Measurements from ENCODE around the gene CFAP100.

CFAP100 gene

DNA sequence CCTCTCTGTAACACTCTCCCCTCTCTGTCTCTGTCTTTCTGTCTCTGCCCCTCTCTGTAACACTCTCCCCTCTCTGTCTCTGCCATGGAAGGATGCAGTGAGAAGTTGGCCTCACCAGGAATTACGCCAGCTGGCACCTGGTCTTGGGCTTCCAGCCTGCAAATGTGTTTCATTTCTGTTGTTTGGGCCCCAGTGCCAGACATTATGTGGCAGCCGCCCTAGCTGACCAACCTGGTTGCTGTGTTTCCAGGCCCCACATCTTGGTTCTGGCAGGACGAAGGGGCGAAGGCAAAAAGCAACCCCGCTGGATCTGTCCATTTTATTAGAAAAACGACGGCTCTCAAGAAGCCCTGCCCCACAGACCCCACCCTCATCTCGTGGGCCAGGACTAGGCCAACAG, 86.2 kb downstream of the CFAP100 start:
- no peak for DNase-seq (ENCODE audit: low read depth)

DNA sequence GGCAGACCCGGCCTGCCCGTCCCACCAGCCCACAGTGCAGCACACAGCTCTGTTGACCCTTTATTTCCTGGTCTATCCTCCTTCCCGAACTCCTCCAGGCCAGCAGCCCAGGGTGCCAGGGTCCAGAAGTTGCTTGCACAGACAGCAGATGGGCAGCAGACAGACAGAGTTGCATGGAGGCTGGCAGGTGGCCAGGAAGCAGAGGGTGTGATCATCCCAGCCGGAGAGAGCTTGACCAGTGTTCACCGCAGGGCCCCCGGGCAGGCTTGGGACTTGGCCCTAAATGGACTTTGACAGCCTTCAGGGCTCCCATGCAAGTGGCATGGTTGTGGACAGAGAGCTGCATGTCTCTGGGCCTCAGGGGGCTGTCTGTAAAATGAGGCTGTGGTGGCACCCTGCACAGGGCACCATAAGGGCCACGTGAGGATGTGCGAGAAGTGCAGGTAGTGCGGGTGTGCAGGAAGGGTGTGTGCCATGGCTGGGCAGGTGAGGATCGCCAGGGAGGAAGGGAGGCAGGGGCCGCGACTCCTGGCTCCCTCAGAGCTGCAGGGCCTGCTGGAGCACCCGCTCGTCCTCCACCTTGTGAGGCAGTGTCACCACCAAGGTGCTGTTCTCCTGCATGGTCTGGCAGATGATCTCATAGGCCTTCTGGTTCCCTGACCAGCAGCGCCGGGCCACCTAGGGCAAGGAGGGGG, 87.2 kb downstream of the CFAP100 start:
- no peak for DNase-seq (ENCODE audit: low read depth)

- DNase-seq (ENCODE audit: low read depth): no peak
These were observed 88.0 kb downstream of the CFAP100 start for GRCh38 chr3:126482503-126483255.

DNA sequence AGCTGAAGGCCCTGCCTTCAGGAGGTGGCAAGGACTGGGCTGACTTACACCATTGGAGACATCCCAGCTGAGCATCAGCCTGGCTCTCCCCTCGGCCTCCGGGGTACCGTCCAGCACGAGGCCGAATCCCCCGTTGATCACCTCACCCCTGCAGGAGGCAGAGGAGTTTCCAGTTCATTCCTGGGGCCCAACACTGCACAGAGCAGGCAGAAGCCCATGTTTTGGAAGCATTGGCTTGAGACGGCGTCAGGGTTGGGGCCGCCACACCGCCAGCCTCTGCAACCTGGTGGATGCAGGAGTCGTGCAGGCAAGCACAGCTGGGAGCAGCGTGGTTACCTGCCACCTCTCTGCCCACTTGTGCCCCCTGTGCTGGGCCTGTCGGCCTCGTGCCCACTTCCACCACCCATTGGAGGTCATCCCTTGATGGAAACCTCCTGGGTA, 88.6 kb downstream of the CFAP100 start:
- no peak for DNase-seq (ENCODE audit: low read depth)

DNA sequence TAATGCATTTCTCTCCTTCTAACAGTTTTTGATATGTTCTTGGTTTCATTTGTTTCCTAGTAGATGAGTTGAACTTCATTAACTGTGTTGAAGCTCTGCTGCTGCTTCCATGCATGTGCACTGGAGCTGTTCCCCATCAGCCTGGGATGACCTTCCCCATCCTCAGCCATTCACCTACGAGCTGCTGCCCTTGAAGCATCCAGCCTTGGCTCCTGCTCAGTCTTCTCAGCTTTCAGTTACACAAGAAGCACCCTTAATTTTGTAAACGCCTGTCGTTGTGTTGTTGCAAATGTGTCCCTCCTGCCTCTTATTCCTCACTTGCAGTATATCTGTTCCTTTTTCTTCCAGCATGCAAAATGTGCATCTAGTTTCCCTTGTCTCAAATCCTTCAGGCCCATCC, 89.4 kb downstream of the CFAP100 start:
- DNase-seq (ENCODE audit: low read depth): no peak

DNA sequence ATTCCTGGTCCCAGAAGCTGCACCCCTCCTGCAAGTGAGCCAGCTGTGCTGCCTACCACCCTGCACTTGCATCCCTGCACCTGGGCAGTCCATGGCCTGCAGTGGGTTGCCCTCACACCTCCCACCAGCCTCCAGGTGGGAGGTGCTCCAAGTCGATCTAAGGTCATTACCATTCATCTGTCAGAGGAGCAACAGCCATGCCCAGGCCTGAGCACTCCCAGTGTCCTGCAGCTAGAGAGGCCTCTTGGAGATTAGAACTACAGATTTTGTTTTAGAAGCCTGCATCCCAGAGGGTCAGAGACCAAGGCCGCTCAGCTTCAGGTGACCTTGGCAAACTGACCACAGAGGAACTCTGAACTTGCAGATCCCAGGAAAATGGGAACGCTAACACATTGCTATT, 90.0 kb downstream of the CFAP100 start:
- DNase-seq (ENCODE audit: low read depth): no peak

GRCh38 chr3:126485176-126485897, 90.6 kb downstream of the CFAP100 start:
- DNase-seq (ENCODE audit: low read depth): no peak

DNA sequence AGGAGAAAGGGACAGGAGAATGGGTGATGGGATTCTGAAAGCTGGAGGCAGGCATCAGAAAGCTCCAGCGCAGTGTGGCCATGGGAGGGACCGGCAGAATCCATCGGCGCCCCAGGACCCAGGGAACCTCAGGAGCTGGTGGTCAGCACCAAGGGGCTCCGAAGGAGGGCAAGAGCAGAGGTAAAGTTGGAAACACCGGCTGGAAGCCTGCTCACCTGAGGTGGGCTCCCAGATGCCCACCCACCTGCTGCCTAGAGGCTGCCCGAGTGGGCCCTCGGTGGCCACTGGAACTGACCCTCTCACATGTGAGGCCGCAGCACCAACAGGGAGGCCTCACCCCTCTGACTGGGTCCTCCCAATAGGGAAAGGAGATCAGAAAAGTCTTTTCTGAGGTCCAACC, 91.2 kb downstream of the CFAP100 start:
- no peak for DNase-seq (ENCODE audit: low read depth)
